Measurements from ENCODE around the gene NRARP. TPM values are rescaled to one million over a fixed set of nuclear protein-coding genes. Genes with fewer than 3 reads are reported as not detected.
"Not testable (repeated sequence)": the region's sequence is repeated elsewhere in the genome, so short reads cannot be mapped to it uniquely, and the experiment has no call there.

Gene NRARP
- total and polyA plus RNA-seq, 2 experiments from 2014 or later = 4.0 to 55.1 TPM

- no peak for TF ChIP-seq REST (IDR thresholded peaks at IDR 0.05; ENCODE audit: unreplicated experiment)
Measured at GRCh38 chr9:137262909-137263285, 39.2 kb downstream of the NRARP start (continued).

DNA sequence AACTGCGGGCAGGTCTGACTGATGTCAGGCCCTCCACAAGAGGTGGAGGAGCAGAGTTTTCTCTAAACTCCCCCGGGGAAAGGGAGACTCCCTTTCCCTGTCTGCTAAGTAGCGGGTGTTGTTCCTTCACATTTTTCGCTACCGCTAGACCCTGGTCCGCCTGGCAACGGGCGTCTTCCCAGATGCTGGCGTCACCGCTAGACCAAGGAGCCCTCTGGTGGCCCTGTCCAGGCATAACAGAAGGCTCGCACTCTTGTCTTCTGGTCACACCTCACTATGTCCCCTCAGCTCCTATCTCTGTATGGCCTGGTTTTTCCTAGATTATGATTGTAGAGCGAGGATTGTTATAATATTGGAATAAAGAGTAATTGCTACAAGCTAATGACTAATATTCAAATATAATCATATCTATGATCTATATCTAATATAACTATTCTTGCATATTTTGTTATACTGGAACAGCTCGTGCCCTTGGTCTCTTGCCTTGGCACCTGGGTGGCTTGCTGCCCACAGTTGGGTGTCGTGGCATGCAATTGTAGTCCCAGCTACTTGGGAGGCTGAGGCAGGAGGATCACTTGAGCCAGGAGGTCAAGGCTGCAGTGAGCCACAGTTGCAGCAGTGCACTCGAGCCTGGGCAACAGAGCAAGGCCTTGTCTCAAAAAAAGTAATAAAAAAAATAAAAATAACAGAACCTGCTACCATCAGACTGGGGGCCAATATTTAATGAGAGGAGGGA lies 39.7 kb downstream of the NRARP start:
- not testable (repeated sequence) for H3K4me2 ChIP-seq; H3K27ac ChIP-seq (ENCODE audit: low read depth); H4K20me1 ChIP-seq (replicated peaks; ENCODE audit: insufficient read depth); H3K27ac Mint-ChIP-seq; H2AFZ ChIP-seq; H3K9me3 Mint-ChIP-seq; H3K4me1 ChIP-seq (ENCODE audit: insufficient read depth); H3K4me1 Mint-ChIP-seq; H3K36me3 ChIP-seq (ENCODE audit: insufficient read depth); H3K4me3 Mint-ChIP-seq; H3K27me3 Mint-ChIP-seq (ENCODE audit: insufficient read depth, low read depth, poor library complexity); H3K9me2 ChIP-seq (ENCODE audit: insufficient read depth); H3K27me3 ChIP-seq (ENCODE audit: insufficient read depth); DNase-seq (ENCODE audit: low spot score); H3K4me3 ChIP-seq; H3K79me2 ChIP-seq (replicated peaks; ENCODE audit: insufficient read depth)
- H3K36me3 Mint-ChIP-seq (ENCODE audit: low read depth) = peaks cover 27% of the 10 kb centered on the region
- TF ChIP-seq CREB1 (CRISPR knock-in tag; IDR thresholded peaks at IDR 0.05; ENCODE audit: low read depth) = peak; percentile 60
- TF ChIP-seq, protein P1, sequence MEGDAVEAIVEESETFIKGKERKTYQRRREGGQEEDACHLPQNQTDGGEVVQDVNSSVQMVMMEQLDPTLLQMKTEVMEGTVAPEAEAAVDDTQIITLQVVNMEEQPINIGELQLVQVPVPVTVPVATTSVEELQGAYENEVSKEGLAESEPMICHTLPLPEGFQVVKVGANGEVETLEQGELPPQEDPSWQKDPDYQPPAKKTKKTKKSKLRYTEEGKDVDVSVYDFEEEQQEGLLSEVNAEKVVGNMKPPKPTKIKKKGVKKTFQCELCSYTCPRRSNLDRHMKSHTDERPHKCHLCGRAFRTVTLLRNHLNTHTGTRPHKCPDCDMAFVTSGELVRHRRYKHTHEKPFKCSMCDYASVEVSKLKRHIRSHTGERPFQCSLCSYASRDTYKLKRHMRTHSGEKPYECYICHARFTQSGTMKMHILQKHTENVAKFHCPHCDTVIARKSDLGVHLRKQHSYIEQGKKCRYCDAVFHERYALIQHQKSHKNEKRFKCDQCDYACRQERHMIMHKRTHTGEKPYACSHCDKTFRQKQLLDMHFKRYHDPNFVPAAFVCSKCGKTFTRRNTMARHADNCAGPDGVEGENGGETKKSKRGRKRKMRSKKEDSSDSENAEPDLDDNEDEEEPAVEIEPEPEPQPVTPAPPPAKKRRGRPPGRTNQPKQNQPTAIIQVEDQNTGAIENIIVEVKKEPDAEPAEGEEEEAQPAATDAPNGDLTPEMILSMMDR (conservative IDR thresholded peaks at IDR 0.05; ENCODE audit: low read depth in 2 of 2) = peak; percentile 32 to 54; a peak in 3 of 4 replicates
- ATAC-seq = peak; percentile 67
- H3F3A ChIP-seq (replicated peaks; ENCODE audit: low read depth) = 0 out of 2 replicates have a peak, but pooled peaks cover 11% of the 10 kb centered on the region

- Histone ChIP-seq H3K4me3 (peak overlapping the region; percentile 96; the same call in 1 of the 2 replicates), H4K20me1 (replicated peaks; ENCODE audit: insufficient read depth) (no peaks in the 10 kb centered on the region; the same call in 1 of the 2 replicates), H3F3A (replicated peaks; ENCODE audit: low read depth) (peaks cover 16% of the 10 kb centered on the region), H3K4me2 (peak overlapping the region; percentile 94; the same call in 1 of the 2 replicates), H3K36me3 (ENCODE audit: insufficient read depth) (peaks cover 9% of the 10 kb centered on the region), H3K27ac (ENCODE audit: low read depth) (no peak overlapping the region), H3K4me1 (ENCODE audit: insufficient read depth) (peaks cover 13% of the 10 kb centered on the region; the same call in 1 of the 2 replicates), H3K9me2 (ENCODE audit: insufficient read depth) (no peaks in the 10 kb centered on the region), H2AFZ (no peak overlapping the region), H3K79me2 (replicated peaks; ENCODE audit: insufficient read depth) (peaks cover 24% of the 10 kb centered on the region), H3K27me3 (ENCODE audit: insufficient read depth) (peaks cover 4% of the 10 kb centered on the region; the same call in 1 of the 2 replicates)
- Mint-ChIP-seq H3K27ac (no peak overlapping the region), H3K27me3 (ENCODE audit: insufficient read depth, low read depth, poor library complexity) (peaks cover 20% of the 10 kb centered on the region), H3K9me3 (no peaks in the 10 kb centered on the region; the same call in 2 of the 3 replicates), H3K4me1 (peaks cover 9% of the 10 kb centered on the region), H3K36me3 (ENCODE audit: low read depth) (peaks cover 19% of the 10 kb centered on the region), H3K4me3 (peak overlapping the region; percentile 89)
- DNase-seq (ENCODE audit: low spot score) (no peak), ATAC-seq (no peak)
- no peak for TF ChIP-seq STAT1 (IDR thresholded peaks at IDR 0.05; ENCODE audit: unreplicated experiment)
- TF ChIP-seq REST (IDR thresholded peaks at IDR 0.05; ENCODE audit: unreplicated experiment) = no peak
- no peak for TF ChIP-seq ZNF331 (CRISPR knock-in tag; IDR thresholded peaks at IDR 0.05; ENCODE audit: low read depth)
- TF ChIP-seq, protein P1 (conservative IDR thresholded peaks at IDR 0.05; ENCODE audit: low read depth in 2 of 2) = no peak
- no peak for TF ChIP-seq ETS1 (IDR thresholded peaks at IDR 0.05)
- no peak for TF ChIP-seq POLR2AphosphoS5 (IDR thresholded peaks at IDR 0.05; ENCODE audit: low read depth)
- no peak for TF ChIP-seq ZNF114 (CRISPR knock-in tag; IDR thresholded peaks at IDR 0.05)
- TF ChIP-seq CREB1 (CRISPR knock-in tag; IDR thresholded peaks at IDR 0.05; ENCODE audit: low read depth) = no peak
Measured at GRCh38 chr9:137256856-137257255, 45.2 kb downstream of the NRARP start.
